CD4-positive, alpha-beta T cell (primary cell): ENCODE data around the gene KLHL35. TPM values are rescaled to one million over a fixed set of nuclear protein-coding genes. Genes with fewer than 3 reads are reported as not detected.

Source experiments
- ATAC-seq: fragments of 200-7000 bp; cut with Tn5 transposase; one replicate; pipeline ENCODE4 v1.10.0; 2022; ENCODE audit warnings: mild to moderate bottlenecking; ENCODE audit not compliant: poor library complexity
- CTCF ChIA-PET: fragments of 350-600 bp; sonication (Branson Sonifier 250); formaldehyde crosslinking; loops from one replicate; lab custom pipeline; 2021; ENCODE audit warnings: antibody characterized with exemption, inconsistent platforms; lab: Charles Lee
- POLR2A ChIA-PET: fragments of 350-600 bp; sonication (Branson Sonifier 250); formaldehyde crosslinking; loops from one replicate; lab custom pipeline; 2021; ENCODE audit warnings: antibody characterized with exemption, inconsistent platforms; lab: Charles Lee
- DNase-seq, 14 experiments: peaks; one replicate each; pipeline ENCODE4 v3.0.0-alpha.2; 2013 to 2020; ENCODE audit warnings: mixed read lengths in 2 of 14
- H3K27ac ChIP-seq, 2 donors: one replicate each; pipeline versions ENCODE4 v1.5.1 to v1.7.0; 2013; ENCODE audit warnings: low read length in 2 of 2, low read depth in 1 of 2, mild to moderate bottlenecking in 1 of 2
- H3K27me3 ChIP-seq, 2 experiments: 1 replicate in 1 of 2; 2 replicates in 1 of 2; pipeline versions ENCODE4 v1.6.1 to v1.7.0; 2013; ENCODE audit warnings: low read length in 2 of 2, control low read depth in 1 of 2, mild to moderate bottlenecking in 1 of 2, moderate library complexity in 1 of 2; ENCODE audit not compliant: insufficient read depth in 2 of 2, control insufficient read depth in 1 of 2
- H3K36me3 ChIP-seq: one replicate; pipeline ENCODE4 v1.6.1; 2013; ENCODE audit warnings: low read length, control low read depth; ENCODE audit not compliant: insufficient read depth
- H3K4me1 ChIP-seq: one replicate; pipeline ENCODE4 v1.6.1; 2013; ENCODE audit warnings: low read length, control low read depth; ENCODE audit not compliant: insufficient read depth
- H3K4me3 ChIP-seq: one replicate; pipeline ENCODE4 v1.5.1; 2013; ENCODE audit warnings: mild to moderate bottlenecking, low read length, moderate library complexity
- H3K9me3 ChIP-seq, 2 experiments: 1 replicate in 1 of 2; 2 replicates in 1 of 2; pipeline versions ENCODE4 v1.6.1 to v1.7.0; 2013; ENCODE audit warnings: low read length in 2 of 2, mild to moderate bottlenecking in 2 of 2, control low read depth in 1 of 2, moderate library complexity in 1 of 2; ENCODE audit not compliant: control insufficient read depth in 1 of 2, insufficient read depth in 1 of 2
- H3K27ac Mint-ChIP-seq: one replicate; pipeline ENCODE4 v1.8.0; 2020; ENCODE audit warnings: mixed read lengths
- H3K27me3 Mint-ChIP-seq: one replicate; pipeline ENCODE4 v1.8.0; 2021; ENCODE audit warnings: mixed read lengths
- H3K36me3 Mint-ChIP-seq: one replicate; pipeline ENCODE4 v1.8.0; 2021; ENCODE audit warnings: low read depth, mixed read lengths
- H3K4me1 Mint-ChIP-seq: one replicate; pipeline ENCODE4 v1.8.0; 2021; ENCODE audit warnings: low read depth, mixed read lengths
- H3K4me3 Mint-ChIP-seq: one replicate; pipeline ENCODE4 v1.8.0; 2020; ENCODE audit warnings: mild to moderate bottlenecking, mixed read lengths
- H3K9me3 Mint-ChIP-seq: one replicate; pipeline ENCODE4 v1.8.0; 2020; ENCODE audit warnings: mixed read lengths
- intact Hi-C, 2 experiments: fragments of 100-400 bp; cut with DNase I in 1 of 2; cut with micrococcal nuclease in 1 of 2; formaldehyde crosslinking; loops; one replicate each; pipeline versions ENCODE4 v1.15.1 to v1.9.0; 2023 to 2025; cut with DNase I, micrococcal nuclease
- total RNA-seq, 174 experiments: library from RNA in 2 of 174; stranded (reverse) in 2 of 174; gene quantifications; one replicate each; pipeline ENCODE4 v1.2.3 and lab custom pipeline; 2021 to 2026
- TF ChIP-seq, protein P1 (sequence below): fragments of 200-600 bp; IDR thresholded peaks from one replicate; pipeline ENCODE4 v1.8.0; 2022; ENCODE audit warnings: antibody characterized with exemption, mild to moderate bottlenecking

The KLHL35 gene
- total RNA-seq, 2 experiments from 2014 or later: 0.33 to 0.81 TPM

DNA sequence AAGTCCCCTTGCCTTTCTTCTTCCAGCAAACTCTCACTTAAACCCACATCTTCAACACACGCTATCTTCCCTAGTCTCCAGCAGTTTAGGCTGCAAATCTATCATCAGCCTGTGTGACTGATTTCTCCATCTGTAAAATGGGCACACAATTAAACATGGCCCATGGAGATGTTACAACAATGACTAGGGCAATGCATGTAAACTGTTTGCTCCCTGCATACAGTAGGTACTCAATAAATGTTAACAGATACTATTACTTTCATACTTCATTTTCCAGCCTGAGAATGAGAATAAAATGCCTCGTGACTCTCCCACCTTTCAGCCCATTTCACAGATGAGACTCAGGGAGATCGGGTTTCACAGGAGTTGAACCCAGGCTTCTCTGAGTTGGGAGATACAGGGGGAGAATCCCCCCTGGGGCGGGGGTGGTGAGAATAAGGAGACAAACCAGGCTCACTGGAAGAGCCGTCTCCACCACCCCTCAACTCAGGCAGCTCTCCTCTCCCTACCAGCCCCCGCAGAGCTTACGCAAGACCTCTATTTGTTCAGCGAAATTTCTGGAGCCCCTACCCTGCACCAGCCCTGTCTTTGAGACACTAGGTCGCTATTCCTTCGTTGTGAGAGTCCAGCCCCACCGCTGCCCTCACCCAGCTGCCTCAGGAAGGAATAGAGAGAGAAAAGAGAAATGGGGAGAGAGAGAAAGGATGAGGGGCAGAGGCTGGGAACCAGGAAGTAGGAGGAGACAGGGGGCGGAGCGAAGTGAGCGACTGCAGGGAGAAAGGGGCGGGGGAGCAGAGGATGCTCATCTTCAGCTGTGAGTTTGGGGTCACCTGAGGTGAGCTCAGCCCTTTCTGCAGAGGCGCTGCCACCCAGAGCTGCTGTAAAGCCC, 42.1 kb upstream of the KLHL35 start:
- H3K36me3 ChIP-seq: peaks cover 8% of the 10 kb centered on the region
- peak; percentile 24 to 81 (median 58) for DNase-seq

DNA sequence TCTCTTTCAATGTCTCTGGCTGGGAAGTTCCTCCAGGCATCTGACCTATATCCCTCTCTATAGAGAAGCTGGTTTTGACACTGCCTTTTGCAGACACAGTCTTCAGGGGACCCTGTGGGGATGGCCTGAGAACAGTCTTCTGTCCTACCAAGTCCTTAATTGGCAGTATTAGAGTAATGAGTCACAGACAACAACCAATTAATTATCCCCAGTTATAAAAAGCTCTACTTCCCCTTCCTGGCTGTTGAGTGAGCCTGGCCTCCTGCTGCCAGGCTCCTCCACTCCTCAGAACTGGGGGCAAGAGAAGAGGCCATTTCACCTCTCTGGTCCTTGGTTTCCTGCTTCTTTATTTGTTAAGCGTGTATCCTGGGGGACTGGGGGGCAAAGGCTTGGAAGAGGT, 41.2 kb upstream of the KLHL35 start:
- no peaks in the 10 kb centered on the region for H3K36me3 Mint-ChIP-seq
- H3K27ac Mint-ChIP-seq: peak overlapping the region; percentile 75
- peaks cover 16% of the 10 kb centered on the region for H3K4me1 Mint-ChIP-seq
- Histone ChIP-seq H3K27me3 (no peaks in the 10 kb centered on the region), H3K27ac (no peak overlapping the region), H3K9me3 (no peaks in the 10 kb centered on the region), H3K36me3 (peaks cover 8% of the 10 kb centered on the region), H3K4me3 (no peak overlapping the region), H3K4me1 (peaks cover 22% of the 10 kb centered on the region)
- H3K27me3 Mint-ChIP-seq: no peaks in the 10 kb centered on the region
- ChIA-PET POLR2A (no interaction called here), CTCF (no interaction called here)
- DNase-seq (no peak), ATAC-seq (no peak)
- no peaks in the 10 kb centered on the region for H3K9me3 Mint-ChIP-seq
- TF ChIP-seq, protein P1, sequence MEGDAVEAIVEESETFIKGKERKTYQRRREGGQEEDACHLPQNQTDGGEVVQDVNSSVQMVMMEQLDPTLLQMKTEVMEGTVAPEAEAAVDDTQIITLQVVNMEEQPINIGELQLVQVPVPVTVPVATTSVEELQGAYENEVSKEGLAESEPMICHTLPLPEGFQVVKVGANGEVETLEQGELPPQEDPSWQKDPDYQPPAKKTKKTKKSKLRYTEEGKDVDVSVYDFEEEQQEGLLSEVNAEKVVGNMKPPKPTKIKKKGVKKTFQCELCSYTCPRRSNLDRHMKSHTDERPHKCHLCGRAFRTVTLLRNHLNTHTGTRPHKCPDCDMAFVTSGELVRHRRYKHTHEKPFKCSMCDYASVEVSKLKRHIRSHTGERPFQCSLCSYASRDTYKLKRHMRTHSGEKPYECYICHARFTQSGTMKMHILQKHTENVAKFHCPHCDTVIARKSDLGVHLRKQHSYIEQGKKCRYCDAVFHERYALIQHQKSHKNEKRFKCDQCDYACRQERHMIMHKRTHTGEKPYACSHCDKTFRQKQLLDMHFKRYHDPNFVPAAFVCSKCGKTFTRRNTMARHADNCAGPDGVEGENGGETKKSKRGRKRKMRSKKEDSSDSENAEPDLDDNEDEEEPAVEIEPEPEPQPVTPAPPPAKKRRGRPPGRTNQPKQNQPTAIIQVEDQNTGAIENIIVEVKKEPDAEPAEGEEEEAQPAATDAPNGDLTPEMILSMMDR: no peak
- intact Hi-C loops: no loop called here
- no peak overlapping the region for H3K4me3 Mint-ChIP-seq

More for the DNA sequence above, 42.1 kb upstream of the KLHL35 start:
- ATAC-seq: peak; percentile 91
- Mint-ChIP-seq H3K27ac (peak overlapping the region; percentile 75), H3K4me1 (peaks cover 16% of the 10 kb centered on the region), H3K36me3 (no peaks in the 10 kb centered on the region), H3K9me3 (no peaks in the 10 kb centered on the region), H3K27me3 (no peaks in the 10 kb centered on the region), H3K4me3 (peak overlapping the region; percentile 13)
- peak overlapping the region; percentile 34 to 54 for H3K27ac ChIP-seq
- H3K4me1 ChIP-seq: peaks cover 22% of the 10 kb centered on the region
- peak overlapping the region; percentile 2 for H3K4me3 ChIP-seq
- CTCF ChIA-PET: no interaction called here
- TF ChIP-seq, protein P1: no peak
- POLR2A ChIA-PET: interaction anchor here (0.7 to 1.5 kb wide), 4 partner anchors 17 to 471 kb away, joined by 3 to 6 read pairs (median 6); partner anchors contain the start of genes GDPD5 and SERPINH1
- no peaks in the 10 kb centered on the region for H3K27me3 ChIP-seq
- intact Hi-C loops: no loop called here
- no peaks in the 10 kb centered on the region for H3K9me3 ChIP-seq

DNA sequence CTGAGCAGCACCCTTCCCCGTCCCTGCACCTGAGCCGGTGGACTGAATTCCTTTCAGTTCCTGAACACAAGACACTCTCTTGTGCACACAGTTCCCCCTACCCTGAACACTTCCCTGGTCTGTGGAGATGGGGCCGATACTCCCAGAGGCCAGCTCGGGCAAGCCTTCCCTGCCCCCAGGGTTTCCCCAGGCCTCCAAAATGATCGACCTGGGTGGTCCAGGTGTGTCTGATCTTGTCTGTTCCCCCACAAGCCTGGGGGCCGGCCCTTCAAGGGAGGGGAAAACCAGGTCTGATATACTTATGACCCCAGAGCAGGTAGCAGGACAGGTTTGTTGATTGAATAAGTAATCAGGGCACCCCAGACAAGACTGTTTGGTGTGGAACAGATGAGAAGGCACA, 40.7 kb upstream of the KLHL35 start:
- ATAC-seq (no peak), DNase-seq (no peak)
- Histone ChIP-seq H3K9me3 (no peaks in the 10 kb centered on the region), H3K4me1 (peaks cover 22% of the 10 kb centered on the region), H3K4me3 (no peak overlapping the region), H3K27me3 (no peaks in the 10 kb centered on the region), H3K27ac (no peak overlapping the region), H3K36me3 (peaks cover 8% of the 10 kb centered on the region)
- Mint-ChIP-seq H3K4me1 (peaks cover 16% of the 10 kb centered on the region), H3K4me3 (no peak overlapping the region), H3K9me3 (no peaks in the 10 kb centered on the region), H3K36me3 (no peaks in the 10 kb centered on the region), H3K27ac (no peak overlapping the region), H3K27me3 (no peaks in the 10 kb centered on the region)
- intact Hi-C loops: no loop called here
- ChIA-PET CTCF (no interaction called here), POLR2A (no interaction called here)
- TF ChIP-seq, protein P1: no peak
